Measurements from ENCODE around the gene TRDN.

GRCh38 chr6:123565529-123565928, 71.2 kb downstream of the TRDN start:
- TF ChIP-seq TEAD1 (CRISPR knock-in tag; IDR thresholded peaks at IDR 0.05) (no peak), SMAD4 (CRISPR knock-in tag; IDR thresholded peaks at IDR 0.05) (no peak)
- TF ChIP-seq, protein P1, sequence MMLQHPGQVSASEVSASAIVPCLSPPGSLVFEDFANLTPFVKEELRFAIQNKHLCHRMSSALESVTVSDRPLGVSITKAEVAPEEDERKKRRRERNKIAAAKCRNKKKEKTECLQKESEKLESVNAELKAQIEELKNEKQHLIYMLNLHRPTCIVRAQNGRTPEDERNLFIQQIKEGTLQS (CRISPR knock-in tag; conservative IDR thresholded peaks at IDR 0.05): no peak
